ENCODE data around the gene RUVBL2.
"Not testable (repeated sequence)": the region's sequence is repeated elsewhere in the genome, so short reads cannot be mapped to it uniquely, and the experiment has no call there.

RUVBL2 gene

GRCh38 chr19:49056101-49056901, 62.6 kb downstream of the RUVBL2 start:
- DNase-seq = peak; percentile 45 to 60
- TF ChIP-seq POLR2A (IDR thresholded peaks at IDR 0.05; ENCODE audit: low read length) = no peak
- TF ChIP-seq GATA1 (IDR thresholded peaks at IDR 0.05; ENCODE audit: low read depth, low read length) = no peak

- DNase-seq = not testable (repeated sequence)
Observed at GRCh38 chr19:49056902-49057596, 63.4 kb downstream of the RUVBL2 start.

- no peak for DNase-seq
- no peak for TF ChIP-seq POLR2A (IDR thresholded peaks at IDR 0.05; ENCODE audit: low read length)
- no peak for TF ChIP-seq GATA1 (IDR thresholded peaks at IDR 0.05; ENCODE audit: low read depth, low read length)
Observed at GRCh38 chr19:49057636-49058234, 64.0 kb downstream of the RUVBL2 start, which contains the start of gene CGB7. Gene CGB7 (minus strand): TSS chr19:49057749. CDS start chr19:49055375, 2,374 bp downstream.

- TF ChIP-seq POLR2A (IDR thresholded peaks at IDR 0.05; ENCODE audit: low read length) = no peak
- no peak for TF ChIP-seq GATA1 (IDR thresholded peaks at IDR 0.05; ENCODE audit: low read depth, low read length)
- DNase-seq = no peak
Observed at GRCh38 chr19:49058562-49058961, 64.9 kb downstream of the RUVBL2 start.

GRCh38 chr19:49059053-49059452, 65.4 kb downstream of the RUVBL2 start:
- TF ChIP-seq GATA1 (IDR thresholded peaks at IDR 0.05; ENCODE audit: low read depth, low read length) = no peak
- TF ChIP-seq POLR2A (IDR thresholded peaks at IDR 0.05; ENCODE audit: low read length) = no peak

GRCh38 chr19:49061000-49061399, 67.3 kb downstream of the RUVBL2 start:
- DNase-seq = no peak
- TF ChIP-seq GATA1 (IDR thresholded peaks at IDR 0.05; ENCODE audit: low read depth, low read length) (no peak), POLR2A (IDR thresholded peaks at IDR 0.05; ENCODE audit: low read length) (no peak)

More at GRCh38 chr19:49059053-49059452, 65.4 kb downstream of the RUVBL2 start:
- DNase-seq = no peak

GRCh38 chr19:49061445-49061844, 67.8 kb downstream of the RUVBL2 start:
- DNase-seq = no peak
- TF ChIP-seq POLR2A (IDR thresholded peaks at IDR 0.05; ENCODE audit: low read length) (no peak), GATA1 (IDR thresholded peaks at IDR 0.05; ENCODE audit: low read depth, low read length) (no peak)

GRCh38 chr19:49064029-49064629, 70.4 kb downstream of the RUVBL2 start:
- no peak for DNase-seq

GRCh38 chr19:49064768-49065611, 71.3 kb downstream of the RUVBL2 start, which contains the start of gene NTF4:
Gene NTF4 (minus strand): TSS chr19:49064818. CDS start chr19:49061997, 2,821 bp downstream.
- DNase-seq = no peak
- no peak for TF ChIP-seq POLR2A (IDR thresholded peaks at IDR 0.05; ENCODE audit: low read length)
- TF ChIP-seq GATA1 (IDR thresholded peaks at IDR 0.05; ENCODE audit: low read depth, low read length) = no peak

More at GRCh38 chr19:49064029-49064629, 70.4 kb downstream of the RUVBL2 start:
- TF ChIP-seq POLR2A (IDR thresholded peaks at IDR 0.05; ENCODE audit: low read length) (no peak), GATA1 (IDR thresholded peaks at IDR 0.05; ENCODE audit: low read depth, low read length) (no peak)

All from erythroblast (primary cell).